GM20000 (cell line): Measurements from ENCODE around the gene SLC31A1.
A peak's percentile ranks its signal among the peaks of the same experiment; 100 is the strongest.

Experiments
- DNase-seq: peaks from one replicate; pipeline ENCODE4 v3.0.0; 2012; ENCODE audit warnings: low spot score
- TF ChIP-seq, protein P1 (sequence below): IDR thresholded peaks from 2 replicates; pipeline ENCODE4 v1.5.1; 2012; ENCODE audit warnings: mild to moderate bottlenecking, control low read depth; ENCODE audit errors: extremely low read depth, missing control alignments

Gene SLC31A1

DNA sequence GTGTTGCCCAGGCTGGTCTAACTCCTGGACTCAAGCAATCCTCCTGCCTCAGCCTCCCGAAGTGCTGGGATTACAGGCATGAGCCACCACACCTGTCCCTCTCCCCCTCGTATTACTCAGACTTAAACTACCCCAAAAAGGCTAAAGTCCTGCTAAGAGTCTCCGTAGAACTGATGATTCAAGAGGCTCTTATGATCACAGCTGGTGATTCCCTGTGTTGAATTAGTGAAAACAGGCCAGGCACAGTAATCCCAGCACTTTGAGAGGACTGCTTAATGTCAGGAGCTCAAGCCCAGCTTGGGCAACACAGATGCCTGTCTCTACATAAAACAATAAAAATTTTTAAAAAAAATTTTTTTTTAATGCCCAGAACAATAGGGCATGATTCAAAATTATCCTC, 44.8 kb downstream of the SLC31A1 start:
- DNase-seq = no peak
- TF ChIP-seq, protein P1, sequence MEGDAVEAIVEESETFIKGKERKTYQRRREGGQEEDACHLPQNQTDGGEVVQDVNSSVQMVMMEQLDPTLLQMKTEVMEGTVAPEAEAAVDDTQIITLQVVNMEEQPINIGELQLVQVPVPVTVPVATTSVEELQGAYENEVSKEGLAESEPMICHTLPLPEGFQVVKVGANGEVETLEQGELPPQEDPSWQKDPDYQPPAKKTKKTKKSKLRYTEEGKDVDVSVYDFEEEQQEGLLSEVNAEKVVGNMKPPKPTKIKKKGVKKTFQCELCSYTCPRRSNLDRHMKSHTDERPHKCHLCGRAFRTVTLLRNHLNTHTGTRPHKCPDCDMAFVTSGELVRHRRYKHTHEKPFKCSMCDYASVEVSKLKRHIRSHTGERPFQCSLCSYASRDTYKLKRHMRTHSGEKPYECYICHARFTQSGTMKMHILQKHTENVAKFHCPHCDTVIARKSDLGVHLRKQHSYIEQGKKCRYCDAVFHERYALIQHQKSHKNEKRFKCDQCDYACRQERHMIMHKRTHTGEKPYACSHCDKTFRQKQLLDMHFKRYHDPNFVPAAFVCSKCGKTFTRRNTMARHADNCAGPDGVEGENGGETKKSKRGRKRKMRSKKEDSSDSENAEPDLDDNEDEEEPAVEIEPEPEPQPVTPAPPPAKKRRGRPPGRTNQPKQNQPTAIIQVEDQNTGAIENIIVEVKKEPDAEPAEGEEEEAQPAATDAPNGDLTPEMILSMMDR = no peak

GRCh38 chr9:113267911-113268566, 46.7 kb downstream of the SLC31A1 start:
- DNase-seq = no peak
- TF ChIP-seq, protein P1 = no peak

GRCh38 chr9:113269355-113269754, 48.0 kb downstream of the SLC31A1 start:
- no peak for DNase-seq
- TF ChIP-seq, protein P1 = no peak

- DNase-seq = no peak
- TF ChIP-seq, protein P1 = no peak
Measured at GRCh38 chr9:113269871-113270270, 48.5 kb downstream of the SLC31A1 start.

- DNase-seq = peak; percentile 63
Measured at GRCh38 chr9:113274474-113275156, 53.3 kb downstream of the SLC31A1 start.

GRCh38 chr9:113275157-113276131, 54.1 kb downstream of the SLC31A1 start, which contains the start of the genes CDC26 and PRPF4:
TSS of gene CDC26 (minus strand) at chr9:113275572. CDS start at chr9:113272507, 3,065 bp downstream.
TSS of gene PRPF4 (plus strand) at chr9:113275658. CDS start at chr9:113275744, 86 bp downstream.
- DNase-seq = peak; percentile 93

More at GRCh38 chr9:113274474-113275156, 53.3 kb downstream of the SLC31A1 start:
- TF ChIP-seq, protein P1 = peak; percentile 59

More at GRCh38 chr9:113275157-113276131, 54.1 kb downstream of the SLC31A1 start, which contains the start of the genes CDC26 and PRPF4:
- TF ChIP-seq, protein P1 = no peak
